CD8-positive, alpha-beta memory T cell (primary cell): ENCODE measurements around the gene MED27. TPM values are rescaled to one million over a fixed set of nuclear protein-coding genes. Genes with fewer than 3 reads are reported as not detected.

Experiments
- CTCF ChIA-PET: fragments of 350-600 bp; sonication (Branson Sonifier 250); formaldehyde crosslinking; loops from one replicate; lab custom pipeline; 2021; ENCODE audit warnings: antibody characterized with exemption; lab: Charles Lee
- POLR2A ChIA-PET: fragments of 350-600 bp; sonication (Branson Sonifier 250); formaldehyde crosslinking; loops from one replicate; lab custom pipeline; 2021; ENCODE audit warnings: antibody characterized with exemption; lab: Charles Lee
- DNase-seq, 5 donors: peaks; one replicate each; pipeline versions ENCODE4 v3.0.0 to v3.0.0-alpha.2; 2020 to 2022; ENCODE audit warnings: mixed read lengths in 1 of 5
- H3K27ac ChIP-seq: one replicate; pipeline ENCODE4 v1.7.0; 2013; ENCODE audit warnings: low read depth, mild to moderate bottlenecking, low read length, moderate library complexity
- H3K27me3 ChIP-seq: 2 replicates; pipeline ENCODE4 v1.7.0; 2013; ENCODE audit warnings: low read length, mild to moderate bottlenecking; ENCODE audit not compliant: insufficient read depth, poor library complexity, severe bottlenecking
- H3K36me3 ChIP-seq: 2 replicates; pipeline ENCODE4 v1.7.0; 2013; ENCODE audit warnings: mild to moderate bottlenecking, low read length, moderate library complexity; ENCODE audit not compliant: insufficient read depth
- H3K4me1 ChIP-seq: 2 replicates; pipeline ENCODE4 v1.7.0; 2013; ENCODE audit warnings: mild to moderate bottlenecking, low read length, moderate library complexity; ENCODE audit not compliant: insufficient read depth
- H3K4me3 ChIP-seq: 2 replicates; pipeline ENCODE4 v1.7.0; 2013; ENCODE audit warnings: mild to moderate bottlenecking, low read length
- H3K9me3 ChIP-seq: 2 replicates; pipeline ENCODE4 v1.7.0; 2013; ENCODE audit warnings: mild to moderate bottlenecking, low read length
- H3K27ac Mint-ChIP-seq, 8 donors: one replicate each; pipeline ENCODE4 v1.8.0; 2020 to 2021; ENCODE audit warnings: mixed read lengths in 8 of 8, mild to moderate bottlenecking in 6 of 8, inconsistent platforms in 3 of 8, moderate library complexity in 3 of 8
- H3K27me3 Mint-ChIP-seq, 2 donors: one replicate each; pipeline ENCODE4 v1.8.0; 2020 to 2021; ENCODE audit warnings: mixed read lengths in 2 of 2, mild to moderate bottlenecking in 1 of 2, moderate library complexity in 1 of 2
- H3K36me3 Mint-ChIP-seq, 3 donors: one replicate each; pipeline ENCODE4 v1.8.0; 2020 to 2021; ENCODE audit warnings: mixed read lengths in 3 of 3, inconsistent platforms in 1 of 3, mild to moderate bottlenecking in 1 of 3
- H3K4me1 Mint-ChIP-seq, 3 donors: one replicate each; pipeline ENCODE4 v1.8.0; 2020 to 2021; ENCODE audit warnings: mixed read lengths in 3 of 3, inconsistent platforms in 1 of 3, mild to moderate bottlenecking in 1 of 3
- H3K4me3 Mint-ChIP-seq, 7 donors: one replicate each; pipeline ENCODE4 v1.8.0; 2020 to 2021; ENCODE audit warnings: mixed read lengths in 7 of 7, mild to moderate bottlenecking in 6 of 7, moderate library complexity in 4 of 7, inconsistent platforms in 2 of 7
- H3K9me3 Mint-ChIP-seq, 5 donors: one replicate each; pipeline ENCODE4 v1.8.0; 2020 to 2022; ENCODE audit warnings: mixed read lengths in 5 of 5, mild to moderate bottlenecking in 3 of 5, moderate library complexity in 2 of 5, inconsistent platforms in 1 of 5
- polyA plus RNA-seq: library from polyadenylated mRNA; unstranded; fragments of 300-500 nt; fragmentation: Illumina TruSeq; gene quantifications from one replicate; pipeline ENCODE4 v1.2.3, GENCODE V29; 2021
- total RNA-seq, 2 experiments: library from RNA; stranded (reverse); gene quantifications; one replicate each; pipeline ENCODE4 v1.2.3, GENCODE V29; 2021

MED27 gene
- total and polyA plus RNA-seq, 3 experiments from 2014 or later = 31.6 to 39.7 (median 35.9) TPM

- H3K4me3 Mint-ChIP-seq = no peak overlapping the region
- no peak for DNase-seq
- H3K4me1 Mint-ChIP-seq = peaks cover 0 to 6% (median 3%) of the 10 kb centered on the region in 3 donors
- Histone ChIP-seq H3K27me3 (no peaks in the 10 kb centered on the region), H3K9me3 (no peaks in the 10 kb centered on the region), H3K27ac (no peak overlapping the region), H3K4me1 (no peaks in the 10 kb centered on the region), H3K4me3 (no peak overlapping the region), H3K36me3 (no peaks in the 10 kb centered on the region)
- H3K36me3 Mint-ChIP-seq = peaks cover 4 to 41% (median 18%) of the 10 kb centered on the region in 3 donors
- H3K27ac Mint-ChIP-seq = no peak overlapping the region
- H3K27me3 Mint-ChIP-seq = no peaks in the 10 kb centered on the region
- CTCF ChIA-PET = no interaction called here
- no peaks in the 10 kb centered on the region for H3K9me3 Mint-ChIP-seq
- POLR2A ChIA-PET = no interaction called here
Observed at GRCh38 chr9:131959887-131960286, 119.8 kb downstream of the MED27 start.

- H3K36me3 ChIP-seq = no peaks in the 10 kb centered on the region
- Mint-ChIP-seq H3K4me1 (peaks cover 0 to 5% (median 3%) of the 10 kb centered on the region in 3 donors), H3K4me3 (no peak overlapping the region), H3K27me3 (no peaks in the 10 kb centered on the region), H3K9me3 (no peaks in the 10 kb centered on the region), H3K27ac (no peak overlapping the region), H3K36me3 (peaks cover 4 to 35% (median 13%) of the 10 kb centered on the region in 3 donors)
- DNase-seq = no peak
- ChIA-PET POLR2A (no interaction called here), CTCF (no interaction called here)
- H3K4me3 ChIP-seq = no peak overlapping the region
- no peak overlapping the region for H3K27ac ChIP-seq
- no peaks in the 10 kb centered on the region for H3K9me3 ChIP-seq
- no peaks in the 10 kb centered on the region for H3K4me1 ChIP-seq
- no peaks in the 10 kb centered on the region for H3K27me3 ChIP-seq
Observed at GRCh38 chr9:131959056-131959455, 120.6 kb downstream of the MED27 start.

GRCh38 chr9:131954299-131954698, 125.4 kb downstream of the MED27 start:
- no peak overlapping the region for H3K4me3 ChIP-seq
- H3K9me3 ChIP-seq = no peaks in the 10 kb centered on the region
- no peaks in the 10 kb centered on the region for H3K9me3 Mint-ChIP-seq
- CTCF ChIA-PET = interaction anchor here (1.3 kb wide), 1 partner anchor 13 kb away, joined by 3 read pairs; no protein-coding TSS in a partner anchor
- H3K27ac ChIP-seq = no peak overlapping the region
- no peak overlapping the region for H3K27ac Mint-ChIP-seq
- H3K36me3 ChIP-seq = no peaks in the 10 kb centered on the region
- no peaks in the 10 kb centered on the region for H3K4me1 ChIP-seq
- H3K27me3 Mint-ChIP-seq = no peaks in the 10 kb centered on the region
- no peak for DNase-seq
- H3K36me3 Mint-ChIP-seq = peaks cover 4 to 33% (median 9%) of the 10 kb centered on the region in 3 donors
- POLR2A ChIA-PET = no interaction called here
- peaks cover 0 to 13% (median 3%) of the 10 kb centered on the region in 3 donors for H3K4me1 Mint-ChIP-seq
- H3K4me3 Mint-ChIP-seq = no peak overlapping the region
- no peaks in the 10 kb centered on the region for H3K27me3 ChIP-seq

- H3K36me3 Mint-ChIP-seq = peaks cover 4 to 17% (median 11%) of the 10 kb centered on the region in 3 donors
- no peak overlapping the region for H3K27ac Mint-ChIP-seq
- no peaks in the 10 kb centered on the region for H3K9me3 ChIP-seq
- no peaks in the 10 kb centered on the region for H3K4me1 ChIP-seq
- H3K4me3 ChIP-seq = no peak overlapping the region
- no peak overlapping the region for H3K4me3 Mint-ChIP-seq
- no peaks in the 10 kb centered on the region for H3K36me3 ChIP-seq
- no peak for DNase-seq
- H3K27me3 ChIP-seq = no peaks in the 10 kb centered on the region
- no peak overlapping the region for H3K27ac ChIP-seq
- POLR2A ChIA-PET = interaction anchor here (0.6 kb wide), 1 partner anchor 678 kb away, joined by 3 read pairs; no protein-coding TSS in a partner anchor
- H3K4me1 Mint-ChIP-seq = peaks cover 6 to 13% (median 7%) of the 10 kb centered on the region in 3 donors
- peaks cover 0 to 2% of the 10 kb centered on the region in 2 donors for H3K27me3 Mint-ChIP-seq
- no peaks in the 10 kb centered on the region for H3K9me3 Mint-ChIP-seq
- CTCF ChIA-PET = interaction anchor here (1.7 kb wide), 1 partner anchor 10 kb away, joined by 5 read pairs; no protein-coding TSS in a partner anchor
Observed at GRCh38 chr9:131951905-131952304, 127.8 kb downstream of the MED27 start.

GRCh38 chr9:131951155-131951554, 128.5 kb downstream of the MED27 start:
- Histone ChIP-seq H3K4me3 (no peak overlapping the region), H3K27ac (no peak overlapping the region), H3K9me3 (no peaks in the 10 kb centered on the region), H3K36me3 (no peaks in the 10 kb centered on the region), H3K4me1 (no peaks in the 10 kb centered on the region), H3K27me3 (no peaks in the 10 kb centered on the region)
- Mint-ChIP-seq H3K36me3 (peaks cover 3 to 16% (median 11%) of the 10 kb centered on the region in 3 donors), H3K4me1 (peaks cover 6 to 13% (median 7%) of the 10 kb centered on the region in 3 donors), H3K27me3 (peaks cover 0 to 2% of the 10 kb centered on the region in 2 donors), H3K27ac (no peak overlapping the region), H3K4me3 (no peak overlapping the region), H3K9me3 (no peaks in the 10 kb centered on the region)
- CTCF ChIA-PET = interaction anchor here (1.7 kb wide), 1 partner anchor 10 kb away, joined by 5 read pairs; no protein-coding TSS in a partner anchor
- POLR2A ChIA-PET = interaction anchor here (0.6 kb wide), 1 partner anchor 677 kb away, joined by 3 read pairs; no protein-coding TSS in a partner anchor
- DNase-seq = no peak

GRCh38 chr9:131950487-131950886, 129.2 kb downstream of the MED27 start:
- Mint-ChIP-seq H3K9me3 (no peaks in the 10 kb centered on the region), H3K27ac (no peak overlapping the region), H3K4me1 (peaks cover 5 to 10% (median 7%) of the 10 kb centered on the region in 3 donors), H3K27me3 (peaks cover 0 to 2% of the 10 kb centered on the region in 2 donors), H3K36me3 (peaks cover 0 to 13% (median 11%) of the 10 kb centered on the region in 3 donors), H3K4me3 (no peak overlapping the region)
- Histone ChIP-seq H3K36me3 (no peaks in the 10 kb centered on the region), H3K27me3 (no peaks in the 10 kb centered on the region), H3K4me1 (no peaks in the 10 kb centered on the region), H3K4me3 (no peak overlapping the region), H3K27ac (no peak overlapping the region), H3K9me3 (no peaks in the 10 kb centered on the region)
- DNase-seq = no peak
- CTCF ChIA-PET = no interaction called here
- POLR2A ChIA-PET = no interaction called here

- POLR2A ChIA-PET = no interaction called here
- H3K27ac ChIP-seq = no peak overlapping the region
- peaks cover 5 to 13% (median 10%) of the 10 kb centered on the region in 3 donors for H3K4me1 Mint-ChIP-seq
- H3K9me3 ChIP-seq = no peaks in the 10 kb centered on the region
- H3K4me3 ChIP-seq = no peak overlapping the region
- H3K36me3 Mint-ChIP-seq = peaks cover 4 to 30% (median 15%) of the 10 kb centered on the region in 3 donors
- H3K4me3 Mint-ChIP-seq = no peak overlapping the region
- no peak overlapping the region for H3K27ac Mint-ChIP-seq
- H3K9me3 Mint-ChIP-seq = no peaks in the 10 kb centered on the region
- no peak for DNase-seq
- no peaks in the 10 kb centered on the region for H3K4me1 ChIP-seq
- peaks cover 0 to 2% of the 10 kb centered on the region in 2 donors for H3K27me3 Mint-ChIP-seq
- no peaks in the 10 kb centered on the region for H3K27me3 ChIP-seq
- H3K36me3 ChIP-seq = no peaks in the 10 kb centered on the region
- CTCF ChIA-PET = no interaction called here
Observed at GRCh38 chr9:131946180-131946579, 133.5 kb downstream of the MED27 start.

GRCh38 chr9:131943351-131943841, 136.3 kb downstream of the MED27 start:
- Mint-ChIP-seq H3K4me1 (peaks cover 0 to 7% (median 1%) of the 10 kb centered on the region in 3 donors), H3K36me3 (peaks cover 4 to 32% (median 18%) of the 10 kb centered on the region in 3 donors), H3K9me3 (no peaks in the 10 kb centered on the region), H3K27me3 (peaks cover 0 to under 1% of the 10 kb centered on the region in 2 donors), H3K27ac (no peak overlapping the region), H3K4me3 (no peak overlapping the region)
- Histone ChIP-seq H3K4me1 (no peaks in the 10 kb centered on the region), H3K36me3 (no peaks in the 10 kb centered on the region), H3K9me3 (no peaks in the 10 kb centered on the region), H3K4me3 (no peak overlapping the region), H3K27ac (no peak overlapping the region), H3K27me3 (no peaks in the 10 kb centered on the region)
- ChIA-PET POLR2A (no interaction called here), CTCF (no interaction called here)
- no peak for DNase-seq
